Caco-2 (cell line): ENCODE data around the gene MAGEA4. TPM values are rescaled to one million over a fixed set of nuclear protein-coding genes. Genes with fewer than 3 reads are reported as not detected.
"Not testable (repeated sequence)": the region's sequence is repeated elsewhere in the genome, so short reads cannot be mapped to it uniquely, and the experiment has no call there.

Experiments
- BruUV-seq: library from RNA; stranded (reverse); fragments of 400-500 nt; replicated peaks from 2 replicates; lab custom pipeline; 2021; lab: Mats Ljungman, UMichigan
- CTCF ChIA-PET: fragments of 300-600 bp; sonication (Branson Sonifier 250); formaldehyde crosslinking; loops from one replicate; lab custom pipeline; 2022; ENCODE audit warnings: antibody characterized with exemption; lab: Charles Lee
- POLR2A ChIA-PET: fragments of 300-600 bp; sonication (Branson Sonifier 250); formaldehyde crosslinking; loops from one replicate; lab custom pipeline; 2022; ENCODE audit warnings: antibody characterized with exemption; lab: Charles Lee
- DNase-seq, 2 experiments: peaks; one replicate each; pipeline versions ENCODE4 v3.0.0 to v3.0.0-alpha.2; 2020 to 2022
- H3K27me3 ChIP-seq: replicated peaks from 2 replicates; pipeline ENCODE4 v1.6.0; 2011; ENCODE audit warnings: low read length; ENCODE audit not compliant: control insufficient read depth, insufficient read depth
- H3K36me3 ChIP-seq: 2 replicates; pipeline ENCODE4 v1.5.1; 2011; ENCODE audit warnings: low read length; ENCODE audit not compliant: control insufficient read depth, insufficient read depth
- H3K4me1 ChIP-seq: fragments of 250-450 bp; sonication (Bioruptor Pico); 2 replicates; pipeline ENCODE4 v1.5.1; 2020; ENCODE audit warnings: mild to moderate bottlenecking
- H3K4me3 ChIP-seq: 2 replicates; pipeline ENCODE4 v1.5.1; 2011; ENCODE audit warnings: low read depth, mild to moderate bottlenecking, control low read depth, low read length
- H3K9me3 ChIP-seq: fragments of 250-450 bp; sonication (Bioruptor Pico); 2 replicates; pipeline ENCODE4 v1.5.1; 2020; ENCODE audit warnings: mild to moderate bottlenecking, moderate library complexity
- H3K27ac Mint-ChIP-seq: one replicate; pipeline ENCODE4 v1.8.0; 2022; ENCODE audit warnings: mixed read lengths; ENCODE audit not compliant: unreplicated experiment
- H3K27me3 Mint-ChIP-seq: one replicate; pipeline ENCODE4 v1.8.0; 2022; ENCODE audit warnings: mixed read lengths; ENCODE audit not compliant: insufficient read depth, unreplicated experiment
- H3K36me3 Mint-ChIP-seq: one replicate; pipeline ENCODE4 v1.8.0; 2022; ENCODE audit warnings: mild to moderate bottlenecking, mixed read lengths; ENCODE audit not compliant: insufficient read depth, unreplicated experiment
- H3K4me1 Mint-ChIP-seq: one replicate; pipeline ENCODE4 v1.8.0; 2022; ENCODE audit warnings: low read depth, mixed read lengths; ENCODE audit not compliant: unreplicated experiment
- H3K4me3 Mint-ChIP-seq: one replicate; pipeline ENCODE4 v1.8.0; 2022; ENCODE audit warnings: mild to moderate bottlenecking, moderate library complexity, mixed read lengths; ENCODE audit not compliant: unreplicated experiment
- H3K9me3 Mint-ChIP-seq: one replicate; pipeline ENCODE4 v1.8.0; 2022; ENCODE audit warnings: mixed read lengths; ENCODE audit not compliant: unreplicated experiment
- CTCF ChIP-seq, 2 experiments: fragments of 200-600 bp in 1 of 2; IDR thresholded peaks; 1 replicate in 1 of 2; 2 replicates in 1 of 2; pipeline versions ENCODE4 v1.5.1 to v1.8.0; 2011 to 2022; ENCODE audit warnings: antibody characterized with exemption in 1 of 2, control low read depth in 1 of 2, inconsistent platforms in 1 of 2, low read depth in 1 of 2, low read length in 1 of 2, mild to moderate bottlenecking in 1 of 2, moderate library complexity in 1 of 2; ENCODE audit not compliant: insufficient read depth in 1 of 2, severe bottlenecking in 1 of 2, unreplicated experiment in 1 of 2
- intact Hi-C: fragments of 100-400 bp; cut with micrococcal nuclease; formaldehyde crosslinking; loops from one replicate; pipeline ENCODE4 v1.10.0; 2022; ENCODE audit not compliant: unreplicated experiment
- total RNA-seq: library from RNA; stranded (reverse); gene quantifications from 2 replicates; pipeline ENCODE4 v1.2.3, GENCODE V29; 2022

Gene MAGEA4
- total RNA-seq, 1 experiment from 2014 or later = not detected

GRCh38 chrX:151902813-151903591 is 9.7 kb upstream of the MAGEA4 start:
- intact Hi-C loops = no loop called here
- H3K27me3 Mint-ChIP-seq = no peaks in the 10 kb centered on the region
- Histone ChIP-seq H3K27me3 (no peaks in the 10 kb centered on the region), H3K4me1 (0 out of 2 replicates have a peak, but pooled peaks cover 8% of the 10 kb centered on the region), H3K4me3 (no peak overlapping the region), H3K36me3 (no peaks in the 10 kb centered on the region), H3K9me3 (no peaks in the 10 kb centered on the region)
- ChIA-PET CTCF (interaction anchor here (0.5 kb wide), 1 partner anchor 710 kb away, joined by 3 read pairs; no protein-coding TSS in a partner anchor), POLR2A (no interaction called here)
- BruUV-seq = no TSS peak
- H3K9me3 Mint-ChIP-seq = no peaks in the 10 kb centered on the region
- H3K4me3 Mint-ChIP-seq = no peak overlapping the region
- H3K4me1 Mint-ChIP-seq = no peaks in the 10 kb centered on the region
- no peaks in the 10 kb centered on the region for H3K36me3 Mint-ChIP-seq
- peak; percentile 24 to 68 for DNase-seq
- TF ChIP-seq CTCF (IDR thresholded peaks at IDR 0.05; ENCODE audit: insufficient read depth in 1 of 2, low read depth in 1 of 2, low read length in 1 of 2, severe bottlenecking in 1 of 2, unreplicated experiment in 1 of 2) = no peak
- H3K27ac Mint-ChIP-seq = no peak overlapping the region

GRCh38 chrX:151904989-151905388 is 7.7 kb upstream of the MAGEA4 start:
- ChIA-PET CTCF (no interaction called here), POLR2A (no interaction called here)
- TF ChIP-seq CTCF (IDR thresholded peaks at IDR 0.05; ENCODE audit: insufficient read depth in 1 of 2, low read depth in 1 of 2, low read length in 1 of 2, severe bottlenecking in 1 of 2, unreplicated experiment in 1 of 2) = no peak
- Histone ChIP-seq H3K27me3 (no peaks in the 10 kb centered on the region), H3K4me1 (0 out of 2 replicates have a peak, but pooled peaks cover 8% of the 10 kb centered on the region), H3K36me3 (no peaks in the 10 kb centered on the region), H3K9me3 (no peaks in the 10 kb centered on the region), H3K4me3 (no peak overlapping the region)
- H3K4me1 Mint-ChIP-seq = no peaks in the 10 kb centered on the region
- intact Hi-C loops = no loop called here
- H3K27ac Mint-ChIP-seq = no peak overlapping the region
- no peak for DNase-seq
- no peaks in the 10 kb centered on the region for H3K9me3 Mint-ChIP-seq
- H3K27me3 Mint-ChIP-seq = no peaks in the 10 kb centered on the region
- H3K4me3 Mint-ChIP-seq = no peak overlapping the region
- no TSS peak for BruUV-seq
- H3K36me3 Mint-ChIP-seq = no peaks in the 10 kb centered on the region

GRCh38 chrX:151912221-151912620 is 468 bp upstream of the MAGEA4 start:
- BruUV-seq = no TSS peak
- TF ChIP-seq CTCF (IDR thresholded peaks at IDR 0.05; ENCODE audit: insufficient read depth in 1 of 2, low read depth in 1 of 2, low read length in 1 of 2, severe bottlenecking in 1 of 2, unreplicated experiment in 1 of 2) = no peak
- intact Hi-C loops = no loop called here
- Histone ChIP-seq H3K27me3 (no peaks in the 10 kb centered on the region), H3K4me3 (no peak overlapping the region), H3K36me3 (no peaks in the 10 kb centered on the region), H3K9me3 (no peaks in the 10 kb centered on the region), H3K4me1 (no peaks in the 10 kb centered on the region)
- Mint-ChIP-seq H3K4me1 (no peaks in the 10 kb centered on the region), H3K27me3 (no peaks in the 10 kb centered on the region), H3K4me3 (no peak overlapping the region), H3K36me3 (no peaks in the 10 kb centered on the region), H3K9me3 (no peaks in the 10 kb centered on the region), H3K27ac (no peak overlapping the region)
- no peak for DNase-seq
- CTCF ChIA-PET = no interaction called here
- POLR2A ChIA-PET = no interaction called here

- H3K4me1 Mint-ChIP-seq, POLR2A ChIA-PET, H3K9me3 ChIP-seq, H3K9me3 Mint-ChIP-seq, H3K27me3 Mint-ChIP-seq, H3K4me3 Mint-ChIP-seq, H3K4me3 ChIP-seq, H3K36me3 Mint-ChIP-seq, DNase-seq, H3K27ac Mint-ChIP-seq, H3K27me3 ChIP-seq, CTCF ChIA-PET, intact Hi-C loops, H3K4me1 ChIP-seq, H3K36me3 ChIP-seq, BruUV-seq: not testable (repeated sequence)
These were observed 6.0 kb downstream of the MAGEA4 start for GRCh38 chrX:151918736-151919135.
